B cell (primary cell): ENCODE data around the gene PSME3IP1. TPM values are rescaled to one million over a fixed set of nuclear protein-coding genes. Genes with fewer than 3 reads are reported as not detected.

Source experiments
- ATAC-seq: fragments of 200-7000 bp; cut with Tn5 transposase; one replicate; pipeline ENCODE4 v1.10.0; 2021; ENCODE audit warnings: low read depth, mild to moderate bottlenecking, moderate number of reproducible peaks, moderate library complexity
- CTCF ChIA-PET: fragments of 350-600 bp; sonication (Branson Sonifier 250); formaldehyde crosslinking; loops from one replicate; lab custom pipeline; 2021; ENCODE audit warnings: antibody characterized with exemption, inconsistent platforms; lab: Charles Lee
- POLR2A ChIA-PET: fragments of 350-600 bp; sonication (Branson Sonifier 250); formaldehyde crosslinking; loops from one replicate; lab custom pipeline; 2021; ENCODE audit warnings: antibody characterized with exemption; lab: Charles Lee
- DNase-seq: peaks from one replicate; pipeline ENCODE4 v3.0.0; 2013
- H2AFZ ChIP-seq: 2 replicates; pipeline ENCODE4 v1.6.1; 2012; ENCODE audit warnings: mild to moderate bottlenecking, low read depth, low read length; ENCODE audit not compliant: insufficient read depth, poor library complexity, severe bottlenecking
- H3K27ac ChIP-seq, 2 donors: 1 replicate in 1 of 2; 2 replicates in 1 of 2; pipeline ENCODE4 v1.5.1; 2012 to 2013; ENCODE audit warnings: low read length in 2 of 2, mild to moderate bottlenecking in 2 of 2, moderate library complexity in 1 of 2
- H3K27me3 ChIP-seq, 4 experiments: fragments of 200-600 bp in 1 of 4; sonication (generic) in 1 of 4; replicated peaks in 1 of 4; 1 replicate in 2 of 4; 2 replicates in 2 of 4; pipeline versions ENCODE4 v1.6.1 to v1.7.0; 2013 to 2016; ENCODE audit warnings: low read length in 3 of 4, mild to moderate bottlenecking in 2 of 4, mixed read lengths in 1 of 4, moderate library complexity in 1 of 4; ENCODE audit not compliant: insufficient read depth in 4 of 4, control insufficient read depth in 3 of 4; ENCODE audit errors: control extremely low read depth in 1 of 4
- H3K36me3 ChIP-seq, 2 experiments: replicated peaks in 1 of 2; 1 replicate in 1 of 2; 2 replicates in 1 of 2; pipeline versions ENCODE4 v1.6.1 to v1.7.1; 2013; ENCODE audit warnings: low read length in 1 of 2; ENCODE audit not compliant: insufficient read depth in 2 of 2, control insufficient read depth in 1 of 2; ENCODE audit errors: control extremely low read depth in 1 of 2, extremely low read depth in 1 of 2
- H3K4me1 ChIP-seq, 2 donors: fragments of 200-600 bp in 1 of 2; sonication (generic) in 1 of 2; 1 replicate in 1 of 2; 2 replicates in 1 of 2; pipeline versions ENCODE4 v1.5.1 to v1.6.1; 2013 to 2017; ENCODE audit warnings: low read length in 2 of 2; ENCODE audit not compliant: control insufficient read depth in 2 of 2, insufficient read depth in 2 of 2
- H3K4me2 ChIP-seq: replicated peaks from 2 replicates; pipeline ENCODE3; 2012; ENCODE audit warnings: mild to moderate bottlenecking, low read depth, low read length; ENCODE audit not compliant: poor library complexity, severe bottlenecking
- H3K4me3 ChIP-seq, 5 experiments: fragments of 200-600 bp in 1 of 5; sonication (generic) in 1 of 5; 1 replicate in 3 of 5; 2 replicates in 2 of 5; pipeline versions ENCODE4 v1.5.1 to v1.7.0; 2011 to 2016; ENCODE audit warnings: low read length in 4 of 5, mild to moderate bottlenecking in 4 of 5, low read depth in 2 of 5, control low read depth in 1 of 5, moderate library complexity in 1 of 5; ENCODE audit not compliant: insufficient read depth in 1 of 5; ENCODE audit errors: control extremely low read depth in 1 of 5, extremely low read depth in 1 of 5
- H3K79me2 ChIP-seq: fragments of 200-600 bp; sonication (generic); one replicate; pipeline ENCODE4 v1.6.0; 2016; ENCODE audit warnings: low read length; ENCODE audit not compliant: control insufficient read depth, insufficient read depth
- H3K9ac ChIP-seq: fragments of 200-600 bp; sonication (generic); 2 replicates; pipeline ENCODE4 v1.6.1; 2017; ENCODE audit warnings: mild to moderate bottlenecking, low read length, moderate library complexity
- H3K9me3 ChIP-seq, 3 donors: one replicate each; pipeline versions ENCODE4 v1.6.1 to v1.7.1; 2013; ENCODE audit warnings: low read length in 2 of 3; ENCODE audit not compliant: control insufficient read depth in 2 of 3, insufficient read depth in 1 of 3; ENCODE audit errors: control extremely low read depth in 1 of 3
- H4K20me1 ChIP-seq: 2 replicates; pipeline ENCODE4 v1.6.0; 2012; ENCODE audit warnings: mild to moderate bottlenecking, low read length; ENCODE audit not compliant: insufficient read depth, control insufficient read depth, poor library complexity, severe bottlenecking
- H3K27ac Mint-ChIP-seq: one replicate; pipeline ENCODE4 v1.8.0; 2021; ENCODE audit warnings: mixed read lengths
- H3K27me3 Mint-ChIP-seq: one replicate; pipeline ENCODE4 v1.8.0; 2021; ENCODE audit warnings: mixed read lengths
- H3K4me1 Mint-ChIP-seq: one replicate; pipeline ENCODE4 v1.8.0; 2021; ENCODE audit warnings: mixed read lengths
- H3K4me3 Mint-ChIP-seq: one replicate; pipeline ENCODE4 v1.8.0; 2021; ENCODE audit warnings: mixed read lengths
- H3K9me3 Mint-ChIP-seq: one replicate; pipeline ENCODE4 v1.8.0; 2022; ENCODE audit warnings: mixed read lengths; ENCODE audit not compliant: insufficient read depth
- EZH2 ChIP-seq: IDR thresholded peaks from 2 replicates; pipeline ENCODE4 v1.6.1; 2012; ENCODE audit warnings: borderline replicate concordance, low read depth, mild to moderate bottlenecking, moderate library complexity, low read length; ENCODE audit not compliant: insufficient read depth, poor library complexity, severe bottlenecking
- WGBS: methylation state at CpG from one replicate; pipeline ENCODE4 v1.1.5; 2013; ENCODE audit warnings: missing lambda C conversion rate; ENCODE audit not compliant: insufficient coverage; 5-methylcytosine and 5-hydroxymethylcytosine counted together
- intact Hi-C: fragments of 100-400 bp; cut with micrococcal nuclease; formaldehyde crosslinking; loops from one replicate; pipeline ENCODE4 v1.10.0; 2022
- polyA plus RNA-seq: library from polyadenylated mRNA; depleted of rRNA; stranded (reverse); fragments of >200 nt; gene quantifications from 2 replicates; pipeline ENCODE4 v1.2.3, GENCODE V29; 2012
- total RNA-seq, 2 donors: library from RNA; stranded (reverse); fragments of 120-200 nt in 1 of 2; gene quantifications; 1 replicate in 1 of 2; 2 replicates in 1 of 2; pipeline versions ENCODE4 v1.2.3 to v1.2.4, GENCODE V29; 2013 to 2022
- TF ChIP-seq, protein P1 (sequence below): fragments of 200-600 bp; IDR thresholded peaks from one replicate; pipeline ENCODE4 v1.8.0; 2022; ENCODE audit warnings: antibody characterized with exemption, mild to moderate bottlenecking

Gene PSME3IP1
- total and polyA plus RNA-seq, 2 donors (not counting 1 experiment from before 2014, with no cell fraction given), result 125 to 166 TPM

DNA sequence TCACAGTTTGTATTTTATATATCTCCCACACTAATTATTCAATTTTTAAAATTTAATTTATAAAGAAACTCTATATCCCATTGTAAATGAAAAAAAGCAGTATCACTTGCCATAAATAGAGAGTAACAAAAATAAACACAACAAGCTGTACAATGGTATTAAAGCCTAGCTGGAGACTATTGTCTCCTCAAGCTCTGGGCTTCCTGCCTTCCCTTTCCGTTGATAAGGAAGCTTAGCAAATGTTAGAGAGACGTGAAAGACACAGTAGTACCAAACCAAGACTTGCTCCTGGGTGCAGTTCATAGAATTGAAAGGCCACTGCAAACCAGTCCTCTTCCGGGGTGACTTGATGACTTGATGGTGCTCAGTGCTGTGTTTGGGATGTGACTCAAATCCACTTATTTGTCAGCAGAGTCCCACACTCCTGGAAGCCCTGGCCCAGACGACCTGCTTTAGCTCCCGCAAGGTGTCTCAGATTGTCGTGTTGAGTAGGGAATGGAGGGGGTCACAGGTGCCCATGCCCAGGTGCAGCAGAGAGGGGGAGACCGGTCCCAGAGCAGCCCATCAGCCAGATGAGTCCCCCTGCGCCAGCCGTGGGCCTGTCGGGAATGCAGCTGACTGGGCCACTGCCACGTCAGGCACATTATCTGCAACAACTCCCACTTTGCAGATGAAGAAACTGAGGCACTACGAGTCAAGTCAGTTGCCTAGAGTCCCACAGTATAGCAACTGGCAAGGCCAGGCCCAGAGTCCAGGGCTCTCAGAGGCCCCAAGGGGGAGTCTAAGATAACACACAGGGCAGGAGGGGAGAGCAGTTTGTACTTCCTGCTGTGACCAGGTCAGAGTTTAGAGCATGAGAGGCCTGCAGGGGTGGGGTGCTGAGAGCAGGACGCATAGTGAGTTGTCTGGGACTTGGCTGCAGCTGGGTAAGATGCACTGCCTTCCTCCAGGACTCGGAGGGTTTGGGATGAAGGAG, 40.5 kb downstream of the PSME3IP1 start:
- intact Hi-C loops, result loop anchor here (5.0 kb wide), 1 partner anchor 37 kb away; no protein-coding TSS in a partner anchor
- Mint-ChIP-seq H3K27ac (no peak overlapping the region), H3K27me3 (no peaks in the 10 kb centered on the region), H3K4me3 (no peak overlapping the region), H3K9me3 (no peaks in the 10 kb centered on the region), H3K4me1 (peaks cover 41% of the 10 kb centered on the region)
- POLR2A ChIA-PET, result no interaction called here
- CTCF ChIA-PET, result interaction anchor here (1.3 kb wide), 1 partner anchor 61 kb away, joined by 3 read pairs; no protein-coding TSS in a partner anchor
- 93% methylated on average over 14 of the region's 14 CpGs for WGBS
- Histone ChIP-seq H3K4me3 (no peak overlapping the region), H3K79me2 (no peaks in the 10 kb centered on the region), H3K27ac (no peak overlapping the region), H3K4me2 (no peak overlapping the region), H3K9me3 (no peaks in the 10 kb centered on the region), H3K4me1 (peaks cover 37 to 48% of the 10 kb centered on the region in 2 donors), H2AFZ (no peak overlapping the region), H3K9ac (no peak overlapping the region), H3K36me3 (no peaks in the 10 kb centered on the region), H4K20me1 (no peaks in the 10 kb centered on the region), H3K27me3 (no peaks in the 10 kb centered on the region)
- TF ChIP-seq, protein P1, sequence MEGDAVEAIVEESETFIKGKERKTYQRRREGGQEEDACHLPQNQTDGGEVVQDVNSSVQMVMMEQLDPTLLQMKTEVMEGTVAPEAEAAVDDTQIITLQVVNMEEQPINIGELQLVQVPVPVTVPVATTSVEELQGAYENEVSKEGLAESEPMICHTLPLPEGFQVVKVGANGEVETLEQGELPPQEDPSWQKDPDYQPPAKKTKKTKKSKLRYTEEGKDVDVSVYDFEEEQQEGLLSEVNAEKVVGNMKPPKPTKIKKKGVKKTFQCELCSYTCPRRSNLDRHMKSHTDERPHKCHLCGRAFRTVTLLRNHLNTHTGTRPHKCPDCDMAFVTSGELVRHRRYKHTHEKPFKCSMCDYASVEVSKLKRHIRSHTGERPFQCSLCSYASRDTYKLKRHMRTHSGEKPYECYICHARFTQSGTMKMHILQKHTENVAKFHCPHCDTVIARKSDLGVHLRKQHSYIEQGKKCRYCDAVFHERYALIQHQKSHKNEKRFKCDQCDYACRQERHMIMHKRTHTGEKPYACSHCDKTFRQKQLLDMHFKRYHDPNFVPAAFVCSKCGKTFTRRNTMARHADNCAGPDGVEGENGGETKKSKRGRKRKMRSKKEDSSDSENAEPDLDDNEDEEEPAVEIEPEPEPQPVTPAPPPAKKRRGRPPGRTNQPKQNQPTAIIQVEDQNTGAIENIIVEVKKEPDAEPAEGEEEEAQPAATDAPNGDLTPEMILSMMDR, result no peak
- no peak for TF ChIP-seq EZH2
- DNase-seq, result no peak
- ATAC-seq, result no peak

DNA sequence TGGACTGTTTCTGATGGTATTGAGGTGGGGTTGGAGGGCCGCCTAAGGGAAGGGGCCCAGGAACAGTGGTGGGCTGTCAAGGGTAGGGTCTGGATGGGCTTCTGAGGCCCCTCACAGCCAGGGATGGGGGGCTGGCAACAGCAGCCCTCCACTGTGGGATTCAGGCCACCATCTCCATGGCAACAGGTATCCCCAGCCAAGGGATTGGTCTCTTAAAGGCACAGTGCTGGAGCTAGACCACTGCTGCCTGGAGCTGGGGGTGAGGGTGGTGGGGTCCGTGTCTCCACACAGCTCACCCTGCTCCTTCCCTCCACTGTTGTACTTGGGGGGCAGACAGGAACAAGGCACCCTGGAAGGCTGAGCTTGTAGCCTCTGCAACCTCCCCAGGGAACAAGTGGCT, 41.8 kb downstream of the PSME3IP1 start:
- ChIA-PET CTCF (interaction anchor here (1.3 kb wide), 1 partner anchor 60 kb away, joined by 3 read pairs; no protein-coding TSS in a partner anchor), POLR2A (no interaction called here)
- peaks cover 44 to 56% of the 10 kb centered on the region in 2 donors for H3K4me1 ChIP-seq
- no peaks in the 10 kb centered on the region for H3K9me3 ChIP-seq
- TF ChIP-seq, protein P1, result no peak
- TF ChIP-seq EZH2, result no peak
- WGBS, result 100% methylated on average over 1 of the region's 2 CpGs
- intact Hi-C loops, result no loop called here
- no peaks in the 10 kb centered on the region for H3K27me3 ChIP-seq
- H2AFZ ChIP-seq, result no peak overlapping the region
- no peak overlapping the region for H3K4me3 Mint-ChIP-seq
- H3K79me2 ChIP-seq, result no peaks in the 10 kb centered on the region
- no peaks in the 10 kb centered on the region for H3K36me3 ChIP-seq
- no peak overlapping the region for H3K27ac ChIP-seq
- H3K4me2 ChIP-seq, result no peak overlapping the region
- DNase-seq, result no peak
- no peaks in the 10 kb centered on the region for H3K27me3 Mint-ChIP-seq
- peaks cover 52% of the 10 kb centered on the region for H3K4me1 Mint-ChIP-seq
- H3K4me3 ChIP-seq, result no peak overlapping the region
- H3K9ac ChIP-seq, result no peak overlapping the region
- no peaks in the 10 kb centered on the region for H4K20me1 ChIP-seq
- no peaks in the 10 kb centered on the region for H3K9me3 Mint-ChIP-seq
- H3K27ac Mint-ChIP-seq, result no peak overlapping the region
- ATAC-seq, result no peak
